Prostate gland (tissue), 2 donors: ENCODE measurements around the gene TEX14. TPM values are rescaled to one million over a fixed set of nuclear protein-coding genes. Genes with fewer than 3 reads are reported as not detected.

ENCODE experiments used
- DNase-seq: peaks from one replicate; pipeline ENCODE4 v3.0.0-alpha.2; 2019; ENCODE audit warnings: low spot score
- H3K27ac ChIP-seq, 2 donors: fragments of 200-600 bp; sonication (generic); 2 replicates each; pipeline ENCODE4 v1.5.1; 2017 to 2019
- H3K27me3 ChIP-seq: fragments of 200-600 bp; sonication (generic); replicated peaks from 2 replicates; pipeline ENCODE4 v1.5.1; 2019; ENCODE audit not compliant: insufficient read depth
- H3K36me3 ChIP-seq, 2 donors: fragments of 200-600 bp; sonication (generic); 1 replicate in 1 of 2; 2 replicates in 1 of 2; pipeline versions ENCODE4 v1.5.1 to v1.8.1; 2017 to 2019
- H3K4me1 ChIP-seq: fragments of 200-600 bp; sonication (generic); replicated peaks from 2 replicates; pipeline ENCODE4 v1.5.1; 2019
- H3K4me3 ChIP-seq, 2 donors: fragments of 200-600 bp; sonication (generic); 2 replicates each; pipeline ENCODE4 v1.5.1; 2017 to 2019
- H3K9me3 ChIP-seq: fragments of 200-600 bp; sonication (generic); 2 replicates; pipeline ENCODE4 v1.5.1; 2017
- CTCF ChIP-seq, 4 experiments: fragments of 200-600 bp in 2 of 4; fragments of 450-650 bp in 2 of 4; sonication (generic) in 2 of 4; IDR thresholded peaks; 1 replicate in 3 of 4; 2 replicates in 1 of 4; pipeline ENCODE4 v1.5.1; 2016 to 2019; ENCODE audit warnings: antibody characterized with exemption in 4 of 4, mild to moderate bottlenecking in 2 of 4, moderate library complexity in 2 of 4
- POLR2A ChIP-seq: fragments of 450-650 bp; IDR thresholded peaks from one replicate; pipeline ENCODE4 v1.6.1; 2016; ENCODE audit warnings: antibody characterized with exemption, mild to moderate bottlenecking
- POLR2AphosphoS5 ChIP-seq: sonication (generic); formaldehyde crosslinking; IDR thresholded peaks from one replicate; pipeline ENCODE4 v1.6.1; 2017; ENCODE audit warnings: antibody characterized with exemption
- WGBS: methylation state at CpG from one replicate; pipeline ENCODE4 v1.1.5; 2018; 5-methylcytosine and 5-hydroxymethylcytosine counted together
- intact Hi-C: fragments of 100-400 bp; cut with DNase I; formaldehyde crosslinking; loops from one replicate; pipeline ENCODE4 v1.14.2; 2022
- total RNA-seq, 2 donors: library from RNA; depleted of rRNA; stranded (reverse); fragments of >200 nt; gene quantifications; one replicate each; pipeline ENCODE4 v1.1.0, GENCODE V29; 2016

TEX14 gene
- total RNA-seq, 2 donors from 2014 or later: 0.50 to 14.3 TPM

DNA sequence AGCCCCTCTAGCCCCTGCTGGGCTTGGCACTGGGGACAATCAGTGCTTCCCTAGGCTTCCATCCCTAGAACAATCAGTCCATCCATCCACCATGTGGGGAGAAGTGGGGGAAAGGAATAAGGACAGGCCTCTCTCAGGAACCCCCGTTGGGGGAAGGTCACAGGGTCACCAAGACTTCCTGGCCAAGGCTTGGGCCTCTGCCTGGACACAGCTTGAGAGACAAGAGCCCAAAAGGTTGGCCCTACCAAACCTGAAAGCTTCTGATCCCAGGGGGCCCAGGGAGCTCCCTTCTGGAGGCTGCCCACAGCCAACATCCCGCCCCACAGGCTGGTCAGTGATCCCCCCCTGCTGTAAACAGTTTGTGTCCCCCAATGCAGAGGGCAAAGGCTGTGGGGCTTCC is 161.2 kb downstream of the TEX14 start:
- no peaks in the 10 kb centered on the region for H3K36me3 ChIP-seq
- H3K4me3 ChIP-seq: no peak overlapping the region
- TF ChIP-seq POLR2AphosphoS5 (no peak), CTCF (IDR thresholded peaks at IDR 0.05) (no peak), POLR2A (no peak)
- intact Hi-C loops: loop anchor here (10.0 kb wide), 1 partner anchor 54 kb away; no protein-coding TSS in a partner anchor
- no peaks in the 10 kb centered on the region for H3K9me3 ChIP-seq
- H3K27me3 ChIP-seq: no peaks in the 10 kb centered on the region
- DNase-seq: no peak
- 73% methylated on average over 2 of the region's 2 CpGs for WGBS
- H3K4me1 ChIP-seq: no peaks in the 10 kb centered on the region
- no peak overlapping the region for H3K27ac ChIP-seq

- no peaks in the 10 kb centered on the region for H3K4me1 ChIP-seq
- H3K4me3 ChIP-seq: no peak overlapping the region
- no peaks in the 10 kb centered on the region for H3K27me3 ChIP-seq
- DNase-seq: no peak
- no peak overlapping the region for H3K27ac ChIP-seq
- intact Hi-C loops: no loop called here
- no peaks in the 10 kb centered on the region for H3K9me3 ChIP-seq
- TF ChIP-seq POLR2A (no peak), POLR2AphosphoS5 (no peak), CTCF (IDR thresholded peaks at IDR 0.05) (no peak)
- H3K36me3 ChIP-seq: no peaks in the 10 kb centered on the region
- 86% methylated on average over 1 of the region's 1 CpG for WGBS
These were observed 162.6 kb downstream of the TEX14 start for GRCh38 chr17:58529275-58529674.

DNA sequence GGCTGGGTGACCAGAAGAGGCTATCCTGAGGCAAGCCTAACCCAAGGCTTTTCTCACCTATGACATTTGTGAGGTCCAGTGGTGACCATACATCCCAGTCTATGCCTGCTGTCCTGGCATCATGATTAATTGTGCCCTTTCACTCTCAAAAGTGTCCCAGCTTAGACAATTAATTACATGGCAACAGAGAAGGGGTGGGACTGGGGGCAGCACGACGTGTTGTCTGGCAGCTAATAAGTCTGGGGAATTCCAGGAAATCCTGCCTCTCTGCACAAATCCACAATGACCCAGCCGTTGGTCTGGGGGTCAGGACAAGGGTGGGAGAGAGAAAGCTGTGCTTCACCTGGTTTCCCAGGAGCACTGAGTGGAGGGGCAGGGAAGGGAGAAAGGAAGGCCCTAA is 163.4 kb downstream of the TEX14 start:
- H3K27me3 ChIP-seq: no peaks in the 10 kb centered on the region
- WGBS: 34% methylated on average over 3 of the region's 3 CpGs
- no peak overlapping the region for H3K4me3 ChIP-seq
- intact Hi-C loops: no loop called here
- no peak for TF ChIP-seq POLR2AphosphoS5
- no peak for TF ChIP-seq POLR2A
- no peak for TF ChIP-seq CTCF (IDR thresholded peaks at IDR 0.05)
- no peaks in the 10 kb centered on the region for H3K9me3 ChIP-seq
- no peaks in the 10 kb centered on the region for H3K36me3 ChIP-seq
- DNase-seq: no peak
- no peaks in the 10 kb centered on the region for H3K4me1 ChIP-seq
- H3K27ac ChIP-seq: no peak overlapping the region

GRCh38 chr17:58527949-58528348 is 163.9 kb downstream of the TEX14 start:
- H3K4me1 ChIP-seq: no peaks in the 10 kb centered on the region

DNA sequence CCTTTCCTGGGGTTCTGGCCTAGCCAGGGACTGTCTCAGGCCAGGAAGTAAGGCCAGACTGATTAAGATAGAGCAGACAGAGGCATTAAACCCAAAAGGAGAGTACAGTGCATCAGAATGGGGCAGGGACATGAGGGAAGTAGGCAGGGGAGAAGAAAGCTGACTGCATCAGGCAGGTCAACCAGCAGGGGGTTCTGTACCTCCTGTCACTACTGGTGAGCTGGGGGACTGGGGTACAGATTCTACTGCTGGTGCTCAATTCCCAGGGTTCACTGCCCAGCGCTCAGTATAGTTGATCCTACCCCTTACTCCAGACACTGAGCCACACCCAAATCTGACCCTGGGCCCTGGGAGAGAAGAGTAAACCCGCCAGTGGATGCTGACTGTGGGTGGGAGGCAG is 164.5 kb downstream of the TEX14 start:
- TF ChIP-seq POLR2A: no peak
- TF ChIP-seq CTCF (IDR thresholded peaks at IDR 0.05): no peak
- no peak for TF ChIP-seq POLR2AphosphoS5
- no peaks in the 10 kb centered on the region for H3K27me3 ChIP-seq
- H3K36me3 ChIP-seq: no peaks in the 10 kb centered on the region
- DNase-seq: no peak
- no peak overlapping the region for H3K4me3 ChIP-seq
- intact Hi-C loops: no loop called here
- no peak overlapping the region for H3K27ac ChIP-seq
- 79% methylated on average over 2 of the region's 2 CpGs for WGBS
- H3K9me3 ChIP-seq: no peaks in the 10 kb centered on the region
- H3K4me1 ChIP-seq: no peaks in the 10 kb centered on the region

More at GRCh38 chr17:58527949-58528348, 163.9 kb downstream of the TEX14 start:
- Histone ChIP-seq H3K27me3 (no peaks in the 10 kb centered on the region), H3K27ac (no peak overlapping the region), H3K4me3 (no peak overlapping the region), H3K36me3 (no peaks in the 10 kb centered on the region), H3K9me3 (no peaks in the 10 kb centered on the region)
- no peak for DNase-seq
- intact Hi-C loops: no loop called here
- no peak for TF ChIP-seq POLR2AphosphoS5
- no peak for TF ChIP-seq POLR2A
- 88% methylated on average over 3 of the region's 3 CpGs for whole genome bisulfite sequencing
